Metanephros (tissue), 2 donors: ENCODE results near the gene NKAIN4. TPM values are rescaled to one million over a fixed set of nuclear protein-coding genes. Genes with fewer than 3 reads are reported as not detected.

Experiments
- small RNA-seq: library from RNA; depleted of rRNA; stranded (forward); fragments of <200 nt; gene quantifications from one replicate; pipeline ENCODE3, GENCODE V24; 2014; ENCODE audit warnings: low replicate concordance
- total RNA-seq: library from RNA; depleted of rRNA; stranded (reverse); fragments of >200 nt; gene quantifications from one replicate; pipeline ENCODE4 v1.2.3, GENCODE V29; 2014

NKAIN4 gene
- total RNA-seq = 27.2 TPM

DNA sequence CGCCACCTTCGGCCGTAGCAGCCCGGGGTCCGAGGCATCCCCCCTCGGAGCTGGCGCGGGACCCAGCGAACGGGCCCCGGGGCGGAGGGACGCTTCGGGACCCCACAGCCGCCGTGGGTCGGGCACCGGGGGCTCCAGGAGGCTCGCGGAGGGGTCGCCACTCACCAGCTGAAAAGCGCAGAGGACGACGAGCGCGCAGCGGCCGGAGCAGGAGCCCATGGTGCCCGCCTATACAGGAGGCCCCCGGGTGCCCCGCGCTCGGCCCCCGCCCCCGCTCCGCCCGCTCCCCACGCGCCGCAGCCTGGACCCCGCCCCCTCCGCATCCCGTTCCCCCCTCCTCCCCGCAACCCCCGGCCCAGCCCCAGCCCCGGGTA lies at the start of gene NKAIN4:
Gene NKAIN4 (minus strand): TSS at position 232 of the 374 bp plus-strand sequence. CDS start 13 bp downstream, at position 219.

DNA sequence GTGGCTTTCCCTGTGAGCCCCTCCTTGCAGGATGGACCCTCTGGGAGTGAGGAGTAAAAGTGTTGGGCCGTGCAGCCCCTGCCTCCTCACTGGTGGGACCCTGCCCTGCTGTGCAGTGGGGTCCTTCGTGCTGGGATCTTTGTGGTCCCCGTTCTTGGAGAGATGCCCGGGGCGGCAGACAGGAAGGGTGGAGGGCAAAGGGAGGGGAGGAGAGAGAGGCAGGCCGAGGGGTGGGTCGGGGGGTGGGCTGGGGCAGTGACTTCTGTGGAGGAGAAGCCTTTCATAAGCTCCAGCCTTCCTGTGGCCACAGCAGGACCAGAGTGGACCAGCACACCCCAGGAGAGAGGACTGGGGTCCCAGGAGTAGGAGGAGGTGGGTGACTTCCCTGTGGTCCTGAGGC lies 38.6 kb upstream of the NKAIN4 start, which contains the start of gene COL20A1:
Gene COL20A1 (plus strand): TSS at position 283 of the 400 bp plus-strand sequence. CDS start 1,922 bp downstream, outside the sequence.

DNA sequence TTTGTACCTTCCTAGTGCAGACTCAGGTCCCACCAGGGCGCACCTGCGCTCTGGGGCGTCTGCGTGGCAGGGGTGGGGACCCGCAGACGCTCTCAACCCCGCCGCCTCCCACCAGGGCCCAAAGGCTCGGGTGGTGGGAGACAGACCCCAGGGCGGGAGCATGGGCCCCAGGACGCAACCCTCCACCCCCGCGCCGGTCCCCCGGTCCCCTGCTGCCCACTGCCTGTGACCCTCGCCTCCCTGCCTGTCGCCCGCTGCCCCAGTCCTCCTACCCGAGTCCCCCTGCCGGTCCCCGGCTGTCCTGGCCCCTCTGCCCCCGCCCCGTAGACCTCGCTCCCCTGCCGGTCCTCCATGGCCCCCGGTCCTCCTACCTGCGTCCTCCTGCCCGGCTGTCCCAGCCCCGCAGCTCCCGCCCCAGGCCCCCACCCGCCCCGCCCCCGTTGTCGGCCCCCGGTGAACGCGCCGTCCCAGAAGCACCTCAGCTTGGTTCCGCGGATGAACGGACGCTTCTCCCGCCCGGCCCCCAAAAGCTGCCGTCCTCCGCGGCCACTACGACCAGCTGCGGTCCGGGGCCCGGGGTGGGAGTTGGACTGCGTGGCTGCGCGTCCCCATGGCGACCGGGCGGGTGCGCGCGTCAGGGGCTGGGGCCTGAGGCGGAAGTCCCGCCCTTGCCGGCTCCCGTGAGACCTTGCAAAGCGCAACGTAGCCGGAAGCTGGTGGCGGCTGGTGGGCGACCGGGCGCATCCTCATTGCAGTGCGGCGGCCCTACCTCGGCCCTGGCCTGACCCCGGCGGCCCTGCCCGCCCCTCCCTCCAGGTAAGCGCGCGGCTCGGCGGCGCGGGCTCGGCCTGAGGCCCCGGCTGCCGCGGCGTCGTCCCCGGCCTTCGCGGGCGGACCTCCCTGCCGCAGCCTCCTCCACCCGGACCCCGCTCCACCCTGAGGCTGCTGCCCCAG lies 18.1 kb upstream of the NKAIN4 start, which contains the start of gene ARFGAP1:
Gene ARFGAP1 (plus strand): TSS at position 709 of the 954 bp plus-strand sequence. CDS start 2,768 bp downstream, outside the sequence.

DNA sequence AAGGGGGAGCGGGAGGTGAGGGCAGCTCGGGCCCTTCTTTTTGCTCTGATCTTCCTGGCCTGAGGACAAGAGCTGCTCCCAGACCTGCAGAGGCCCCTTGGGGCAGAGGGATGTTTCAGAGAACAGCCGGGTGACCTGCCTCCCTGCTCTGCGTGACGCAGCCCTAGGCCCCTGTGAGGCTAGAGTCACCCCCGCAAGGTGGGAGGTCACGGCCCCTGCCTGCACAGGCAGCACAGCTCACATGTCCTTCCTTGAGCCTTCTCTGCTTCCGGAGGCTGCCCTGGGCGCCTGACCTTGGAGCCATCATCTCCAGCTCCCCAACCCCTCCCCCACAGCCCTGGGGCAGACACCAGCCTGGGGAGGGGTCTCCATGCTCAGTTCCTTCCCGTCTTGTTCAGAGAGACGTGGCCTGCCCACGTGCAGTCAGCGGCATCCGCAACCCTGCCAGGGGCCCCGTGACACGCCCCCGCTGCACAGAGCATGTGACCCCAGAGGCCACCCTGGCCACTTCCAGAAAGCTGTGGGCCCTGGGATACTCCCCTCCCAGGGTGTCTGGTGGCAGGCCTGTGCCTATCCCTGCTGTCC lies 18.8 kb downstream of the NKAIN4 start, which contains the start of gene BIRC7:
Gene BIRC7 (plus strand): TSS at position 507 of the 585 bp plus-strand sequence. CDS start 192 bp downstream, outside the sequence.

DNA sequence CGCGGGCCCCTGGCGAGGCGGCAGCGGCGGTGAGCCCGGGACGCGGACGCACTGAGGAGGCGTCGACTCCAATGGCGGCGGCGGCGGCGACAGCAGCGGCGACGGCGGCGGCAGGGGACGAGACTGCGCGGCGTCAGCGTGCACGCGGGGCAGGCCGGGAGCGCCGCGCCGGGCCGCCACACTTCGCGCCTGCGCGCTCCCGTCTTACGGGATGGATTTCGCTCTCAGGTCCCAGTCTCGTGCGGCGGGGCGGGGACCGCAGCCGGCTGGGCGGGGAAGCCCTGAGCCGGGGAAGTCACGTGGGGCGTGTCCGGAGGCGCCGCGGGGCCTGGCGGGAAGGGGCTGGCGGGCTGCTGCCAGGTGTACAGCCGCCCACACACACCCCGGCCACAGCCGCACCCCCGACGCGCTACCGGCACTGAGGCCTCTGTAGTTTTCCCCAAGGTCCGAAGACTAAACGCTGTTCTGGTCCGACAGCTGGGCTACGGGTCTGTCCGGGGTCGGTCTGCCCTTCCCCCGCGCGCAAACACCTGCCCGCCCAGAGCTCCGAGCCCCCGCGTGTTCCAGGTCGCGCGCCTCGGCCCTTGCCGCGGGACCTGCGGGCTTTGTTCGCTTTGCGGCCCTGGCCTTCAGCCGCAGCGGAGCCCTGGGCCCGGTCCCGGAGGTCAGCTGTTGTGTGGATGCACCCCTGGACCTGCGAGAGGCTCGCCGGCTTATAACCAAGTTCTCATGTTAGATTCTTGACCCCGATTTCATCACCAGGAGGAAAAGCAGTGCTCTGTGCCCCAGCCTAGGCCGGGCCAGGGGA lies 38.0 kb downstream of the NKAIN4 start, which contains the start of gene YTHDF1:
Gene YTHDF1 (minus strand): TSS at position 91 of the 808 bp plus-strand sequence. CDS start 239 bp downstream, outside the sequence.

Small RNAs within 50 kb of the gene (small RNA-seq; reads per million reads assigned to genes)
- gene MIR3196 (not detected), gene MIR4326 (0.93 reads per million, percentile 81 among the genes with 10 or more reads in this experiment)

Other genes with a start within 250 kb of the NKAIN4 start
- not detected for gene BHLHE23, start 247.5 kb downstream of the NKAIN4 start, total RNA-seq
- 29.0 TPM for gene YTHDF1, start 38.3 kb downstream of the NKAIN4 start, total RNA-seq
- 3.2 TPM for gene BIRC7, start 18.6 kb downstream of the NKAIN4 start, total RNA-seq
- 66.3 TPM for gene ARFGAP1, start 18.4 kb upstream of the NKAIN4 start, total RNA-seq
- gene COL20A1, start 38.7 kb upstream of the NKAIN4 start, total RNA-seq = 0.70 TPM
- gene CHRNA4, start 106.9 kb upstream of the NKAIN4 start, total RNA-seq = 13.1 TPM
- gene KCNQ2, start 218.2 kb upstream of the NKAIN4 start, total RNA-seq = 5.2 TPM
- gene EEF1A2, start 244.6 kb upstream of the NKAIN4 start, total RNA-seq = 139 TPM